ENCODE data around the gene CYP2R1.
"Not testable (repeated sequence)": the region's sequence is repeated elsewhere in the genome, so short reads cannot be mapped to it uniquely, and the experiment has no call there.

Gene CYP2R1

GRCh38 chr11:14886513-14886912, 5.5 kb downstream of the CYP2R1 start:
- no peaks in the 10 kb centered on the region for H3K36me3 ChIP-seq (ENCODE audit: control insufficient read depth, insufficient read depth, low read length)
- no peaks in the 10 kb centered on the region for H3K79me2 ChIP-seq (ENCODE audit: control insufficient read depth, insufficient read depth, low read length)
- H2BK5ac ChIP-seq (ENCODE audit: low read length): no peak overlapping the region
- H3K18ac ChIP-seq (ENCODE audit: low read length): no peak overlapping the region
- no peak overlapping the region for H4K8ac ChIP-seq (ENCODE audit: low read depth, low read length)
- H3K27ac ChIP-seq (ENCODE audit: low read depth, low read length): no peak overlapping the region
- no peak overlapping the region for H2BK120ac ChIP-seq (ENCODE audit: low read depth, low read length)
- H3K27me3 ChIP-seq (ENCODE audit: insufficient read depth, low read length, poor library complexity): no peaks in the 10 kb centered on the region
- no peak overlapping the region for H3K9ac ChIP-seq (ENCODE audit: low read length)
- WGBS (ENCODE audit: extremely low coverage, insufficient coverage, low lambda C conversion rate): no CpG with 5 or more reads among the region's 1 CpG
- no peak overlapping the region for H3K4me2 ChIP-seq (ENCODE audit: low read length)
- peaks cover 2% of the 10 kb centered on the region for H3K79me1 ChIP-seq (ENCODE audit: low read length)
- no peak overlapping the region for H3K56ac ChIP-seq (ENCODE audit: low read length)
- H3K4me3 ChIP-seq (ENCODE audit: low read length): no peak overlapping the region
- peak; percentile 49 for DNase-seq
- no peak overlapping the region for H4K5ac ChIP-seq (ENCODE audit: low read length)
- no peak overlapping the region for H2AK5ac ChIP-seq (ENCODE audit: low read length)
- no peak overlapping the region for H3K23ac ChIP-seq (ENCODE audit: low read length)
- H3K4me1 ChIP-seq (ENCODE audit: control insufficient read depth, low read depth, low read length): no peaks in the 10 kb centered on the region
- no peak overlapping the region for H3K4ac ChIP-seq (ENCODE audit: low read depth, low read length)
- H2BK15ac ChIP-seq (replicated peaks; ENCODE audit: low read depth): no peak overlapping the region

- Histone ChIP-seq H3K27ac (ENCODE audit: low read depth, low read length) (no peak overlapping the region), H3K4me1 (ENCODE audit: control insufficient read depth, low read depth, low read length) (no peaks in the 10 kb centered on the region), H3K18ac (ENCODE audit: low read length) (no peak overlapping the region), H2BK5ac (ENCODE audit: low read length) (no peak overlapping the region), H4K5ac (ENCODE audit: low read length) (no peak overlapping the region), H3K79me2 (ENCODE audit: control insufficient read depth, insufficient read depth, low read length) (no peaks in the 10 kb centered on the region), H2AK5ac (ENCODE audit: low read length) (no peak overlapping the region), H3K4me2 (ENCODE audit: low read length) (no peak overlapping the region), H3K56ac (ENCODE audit: low read length) (no peak overlapping the region), H3K27me3 (ENCODE audit: insufficient read depth, low read length, poor library complexity) (no peaks in the 10 kb centered on the region), H2BK15ac (replicated peaks; ENCODE audit: low read depth) (no peak overlapping the region), H3K79me1 (ENCODE audit: low read length) (peaks cover 2% of the 10 kb centered on the region), H2BK120ac (ENCODE audit: low read depth, low read length) (no peak overlapping the region), H3K36me3 (ENCODE audit: control insufficient read depth, insufficient read depth, low read length) (no peaks in the 10 kb centered on the region), H3K4me3 (ENCODE audit: low read length) (no peak overlapping the region), H4K8ac (ENCODE audit: low read depth, low read length) (no peak overlapping the region), H3K4ac (ENCODE audit: low read depth, low read length) (no peak overlapping the region), H3K23ac (ENCODE audit: low read length) (no peak overlapping the region), H3K9ac (ENCODE audit: low read length) (no peak overlapping the region)
- no peak for DNase-seq
- WGBS (ENCODE audit: extremely low coverage, insufficient coverage, low lambda C conversion rate): no CpG with 5 or more reads among the region's 1 CpG
Observed at GRCh38 chr11:14884667-14885273, 7.3 kb downstream of the CYP2R1 start.

- H3K56ac ChIP-seq (ENCODE audit: low read length); H2BK5ac ChIP-seq (ENCODE audit: low read length); H4K5ac ChIP-seq (ENCODE audit: low read length); H3K79me2 ChIP-seq (ENCODE audit: control insufficient read depth, insufficient read depth, low read length); H4K8ac ChIP-seq (ENCODE audit: low read depth, low read length); H2AK5ac ChIP-seq (ENCODE audit: low read length); H2BK120ac ChIP-seq (ENCODE audit: low read depth, low read length); H3K4me1 ChIP-seq (ENCODE audit: control insufficient read depth, low read depth, low read length); H2BK15ac ChIP-seq (replicated peaks; ENCODE audit: low read depth); H3K4me2 ChIP-seq (ENCODE audit: low read length); H3K36me3 ChIP-seq (ENCODE audit: control insufficient read depth, insufficient read depth, low read length); H3K23ac ChIP-seq (ENCODE audit: low read length); H3K27ac ChIP-seq (ENCODE audit: low read depth, low read length); DNase-seq; H3K4me3 ChIP-seq (ENCODE audit: low read length); H3K9ac ChIP-seq (ENCODE audit: low read length); H3K4ac ChIP-seq (ENCODE audit: low read depth, low read length); H3K79me1 ChIP-seq (ENCODE audit: low read length); H3K27me3 ChIP-seq (ENCODE audit: insufficient read depth, low read length, poor library complexity); H3K18ac ChIP-seq (ENCODE audit: low read length): not testable (repeated sequence)
- WGBS (ENCODE audit: extremely low coverage, insufficient coverage, low lambda C conversion rate): no CpG with 5 or more reads among the region's 1 CpG
Observed at GRCh38 chr11:14883683-14884082, 8.3 kb downstream of the CYP2R1 start.

GRCh38 chr11:14882196-14882595, 9.8 kb downstream of the CYP2R1 start:
- Histone ChIP-seq H3K9ac (ENCODE audit: low read length) (no peak overlapping the region), H2AK5ac (ENCODE audit: low read length) (no peak overlapping the region), H3K36me3 (ENCODE audit: control insufficient read depth, insufficient read depth, low read length) (no peaks in the 10 kb centered on the region), H4K8ac (ENCODE audit: low read depth, low read length) (no peak overlapping the region), H3K23ac (ENCODE audit: low read length) (no peak overlapping the region), H3K4me1 (ENCODE audit: control insufficient read depth, low read depth, low read length) (no peaks in the 10 kb centered on the region), H4K5ac (ENCODE audit: low read length) (no peak overlapping the region), H3K4ac (ENCODE audit: low read depth, low read length) (no peak overlapping the region), H3K27ac (ENCODE audit: low read depth, low read length) (no peak overlapping the region), H2BK5ac (ENCODE audit: low read length) (no peak overlapping the region), H3K4me2 (ENCODE audit: low read length) (no peak overlapping the region), H3K56ac (ENCODE audit: low read length) (no peak overlapping the region), H3K79me2 (ENCODE audit: control insufficient read depth, insufficient read depth, low read length) (no peaks in the 10 kb centered on the region), H2BK15ac (replicated peaks; ENCODE audit: low read depth) (no peak overlapping the region), H3K79me1 (ENCODE audit: low read length) (peaks cover 2% of the 10 kb centered on the region), H2BK120ac (ENCODE audit: low read depth, low read length) (no peak overlapping the region), H3K18ac (ENCODE audit: low read length) (no peak overlapping the region), H3K27me3 (ENCODE audit: insufficient read depth, low read length, poor library complexity) (no peaks in the 10 kb centered on the region), H3K4me3 (ENCODE audit: low read length) (no peak overlapping the region)
- DNase-seq: no peak
- WGBS (ENCODE audit: extremely low coverage, insufficient coverage, low lambda C conversion rate): no CpG with 5 or more reads among the region's 1 CpG

GRCh38 chr11:14881576-14882193, 10.3 kb downstream of the CYP2R1 start:
- Histone ChIP-seq H3K27ac (ENCODE audit: low read depth, low read length) (no peak overlapping the region), H3K79me2 (ENCODE audit: control insufficient read depth, insufficient read depth, low read length) (no peaks in the 10 kb centered on the region), H4K8ac (ENCODE audit: low read depth, low read length) (no peak overlapping the region), H2BK15ac (replicated peaks; ENCODE audit: low read depth) (no peak overlapping the region), H3K23ac (ENCODE audit: low read length) (no peak overlapping the region), H3K18ac (ENCODE audit: low read length) (no peak overlapping the region), H3K27me3 (ENCODE audit: insufficient read depth, low read length, poor library complexity) (no peaks in the 10 kb centered on the region), H2AK5ac (ENCODE audit: low read length) (no peak overlapping the region), H4K5ac (ENCODE audit: low read length) (no peak overlapping the region), H3K4me1 (ENCODE audit: control insufficient read depth, low read depth, low read length) (no peaks in the 10 kb centered on the region), H3K4me2 (ENCODE audit: low read length) (no peak overlapping the region), H3K9ac (ENCODE audit: low read length) (no peak overlapping the region), H3K36me3 (ENCODE audit: control insufficient read depth, insufficient read depth, low read length) (no peaks in the 10 kb centered on the region), H3K56ac (ENCODE audit: low read length) (no peak overlapping the region), H2BK5ac (ENCODE audit: low read length) (no peak overlapping the region), H3K79me1 (ENCODE audit: low read length) (peaks cover 2% of the 10 kb centered on the region), H3K4ac (ENCODE audit: low read depth, low read length) (no peak overlapping the region), H3K4me3 (ENCODE audit: low read length) (no peak overlapping the region), H2BK120ac (ENCODE audit: low read depth, low read length) (no peak overlapping the region)
- no peak for DNase-seq
- no CpG with 5 or more reads among the region's 2 CpGs for WGBS (ENCODE audit: extremely low coverage, insufficient coverage, low lambda C conversion rate)

GRCh38 chr11:14875163-14875562, 16.9 kb downstream of the CYP2R1 start:
- Histone ChIP-seq H2BK120ac (ENCODE audit: low read depth, low read length) (no peak overlapping the region), H3K27ac (ENCODE audit: low read depth, low read length) (no peak overlapping the region), H3K4ac (ENCODE audit: low read depth, low read length) (no peak overlapping the region), H3K4me3 (ENCODE audit: low read length) (no peak overlapping the region), H3K4me1 (ENCODE audit: control insufficient read depth, low read depth, low read length) (no peaks in the 10 kb centered on the region), H2BK15ac (replicated peaks; ENCODE audit: low read depth) (no peak overlapping the region), H3K23ac (ENCODE audit: low read length) (no peak overlapping the region), H2AK5ac (ENCODE audit: low read length) (no peak overlapping the region), H3K9ac (ENCODE audit: low read length) (no peak overlapping the region), H3K56ac (ENCODE audit: low read length) (no peak overlapping the region), H3K18ac (ENCODE audit: low read length) (no peak overlapping the region), H4K8ac (ENCODE audit: low read depth, low read length) (no peak overlapping the region), H4K5ac (ENCODE audit: low read length) (no peak overlapping the region), H3K79me1 (ENCODE audit: low read length) (no peaks in the 10 kb centered on the region), H2BK5ac (ENCODE audit: low read length) (no peak overlapping the region), H3K36me3 (ENCODE audit: control insufficient read depth, insufficient read depth, low read length) (no peaks in the 10 kb centered on the region), H3K79me2 (ENCODE audit: control insufficient read depth, insufficient read depth, low read length) (no peaks in the 10 kb centered on the region), H3K4me2 (ENCODE audit: low read length) (no peak overlapping the region), H3K27me3 (ENCODE audit: insufficient read depth, low read length, poor library complexity) (no peaks in the 10 kb centered on the region)
- no peak for DNase-seq
- no CpG with 5 or more reads among the region's 5 CpGs for WGBS (ENCODE audit: extremely low coverage, insufficient coverage, low lambda C conversion rate)
